ENCODE data around the gene SORCS2.
A peak's percentile ranks its signal among the peaks of the same experiment; 100 is the strongest.

DNA sequence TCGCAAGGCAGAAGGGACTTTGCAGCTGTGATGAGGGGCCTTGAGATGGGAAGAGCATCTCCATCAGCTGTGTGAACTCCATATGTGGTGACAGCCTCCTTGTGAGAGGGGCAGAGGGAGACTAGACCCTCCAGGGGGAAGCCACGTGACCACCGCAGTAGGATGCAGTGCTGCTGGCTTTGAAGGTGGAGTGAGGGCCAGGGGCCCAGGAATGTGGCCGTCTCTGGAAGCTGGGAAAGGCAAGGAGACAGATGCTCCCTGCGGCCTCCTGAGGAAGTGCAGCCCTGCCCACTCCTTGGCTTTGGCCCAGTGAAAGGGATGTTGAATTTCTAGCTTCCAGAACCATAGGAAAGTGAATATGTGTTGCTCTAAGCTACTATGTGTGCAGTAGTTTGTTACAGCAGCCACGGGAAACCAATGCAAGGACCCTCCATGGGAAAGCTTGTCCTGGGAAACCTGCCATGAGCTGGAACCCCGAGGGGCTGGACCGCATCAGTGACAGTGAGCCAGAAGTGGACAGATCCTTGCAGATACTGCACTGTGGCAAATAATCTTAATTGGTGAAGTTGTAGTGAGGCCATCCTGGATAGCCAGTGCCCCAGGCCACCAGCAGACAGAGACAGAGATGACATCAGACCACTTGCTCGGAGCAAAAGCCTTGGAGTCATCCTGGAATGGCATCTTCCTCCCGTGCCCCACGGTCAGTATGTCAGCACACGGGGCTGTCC lies 35.4 kb upstream of the SORCS2 start:
- no peak for TF ChIP-seq EZH2 (IDR thresholded peaks at IDR 0.05; ENCODE audit: low read length)
- TF ChIP-seq, protein P1, sequence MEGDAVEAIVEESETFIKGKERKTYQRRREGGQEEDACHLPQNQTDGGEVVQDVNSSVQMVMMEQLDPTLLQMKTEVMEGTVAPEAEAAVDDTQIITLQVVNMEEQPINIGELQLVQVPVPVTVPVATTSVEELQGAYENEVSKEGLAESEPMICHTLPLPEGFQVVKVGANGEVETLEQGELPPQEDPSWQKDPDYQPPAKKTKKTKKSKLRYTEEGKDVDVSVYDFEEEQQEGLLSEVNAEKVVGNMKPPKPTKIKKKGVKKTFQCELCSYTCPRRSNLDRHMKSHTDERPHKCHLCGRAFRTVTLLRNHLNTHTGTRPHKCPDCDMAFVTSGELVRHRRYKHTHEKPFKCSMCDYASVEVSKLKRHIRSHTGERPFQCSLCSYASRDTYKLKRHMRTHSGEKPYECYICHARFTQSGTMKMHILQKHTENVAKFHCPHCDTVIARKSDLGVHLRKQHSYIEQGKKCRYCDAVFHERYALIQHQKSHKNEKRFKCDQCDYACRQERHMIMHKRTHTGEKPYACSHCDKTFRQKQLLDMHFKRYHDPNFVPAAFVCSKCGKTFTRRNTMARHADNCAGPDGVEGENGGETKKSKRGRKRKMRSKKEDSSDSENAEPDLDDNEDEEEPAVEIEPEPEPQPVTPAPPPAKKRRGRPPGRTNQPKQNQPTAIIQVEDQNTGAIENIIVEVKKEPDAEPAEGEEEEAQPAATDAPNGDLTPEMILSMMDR (optimal IDR thresholded peaks at IDR 0.05 in 1 of 3, IDR thresholded peaks at IDR 0.05 in 1 of 3, conservative IDR thresholded peaks at IDR 0.05 in 1 of 3; ENCODE audit: extremely low read depth in 1 of 3, insufficient read depth in 2 of 3, low read length in 3 of 3), result peak in 2 of 3 experiments; percentile 66 to 76

Measured in keratinocyte (primary cell).